Mucosa of descending colon (tissue), 3 donors: ENCODE data around the gene VRK1. TPM values are rescaled to one million over a fixed set of nuclear protein-coding genes. Genes with fewer than 3 reads are reported as not detected.

ENCODE experiments used
- ATAC-seq: fragments of 200-7000 bp; cut with Tn5 transposase; one replicate; pipeline ENCODE4 v1.9.1; 2020; ENCODE audit warnings: mild to moderate bottlenecking, moderate library complexity
- DNase-seq, 3 donors: peaks; one replicate each; pipeline ENCODE4 v3.0.0-alpha.2; 2020
- H3K36me3 ChIP-seq: fragments of 200-600 bp; one replicate; pipeline ENCODE4 v1.8.0; 2021; ENCODE audit warnings: low read depth, mild to moderate bottlenecking
- H3K4me1 ChIP-seq: fragments of 200-600 bp; one replicate; pipeline ENCODE4 v1.8.0; 2021; ENCODE audit warnings: low read depth, mild to moderate bottlenecking
- H3K4me3 ChIP-seq: fragments of 200-600 bp; one replicate; pipeline ENCODE4 v1.8.0; 2021; ENCODE audit warnings: mild to moderate bottlenecking
- H3K9me3 ChIP-seq: fragments of 200-600 bp; one replicate; pipeline ENCODE4 v1.8.0; 2021; ENCODE audit warnings: mild to moderate bottlenecking
- CTCF ChIP-seq: fragments of 200-600 bp; IDR thresholded peaks from one replicate; pipeline ENCODE4 v1.8.0; 2022; ENCODE audit warnings: antibody characterized with exemption, mild to moderate bottlenecking
- intact Hi-C, 2 donors: fragments of 100-400 bp; cut with DNase I in 1 of 2; cut with micrococcal nuclease in 1 of 2; formaldehyde crosslinking; loops; one replicate each; pipeline versions ENCODE4 v1.11.0 to v1.11.1; 2022; cut with DNase I, micrococcal nuclease
- total RNA-seq, 3 donors: library from RNA; stranded (reverse); fragmentation: NEBNext Ultra II Directional in 2 of 3; extraction: Animal tissue kit (Norgen Biotek cat#: 25700) in 2 of 3; gene quantifications; one replicate each; pipeline versions ENCODE4 v1.2.1 to v1.2.4, GENCODE V29; 2021 to 2023
- donor health status: DM: no; HTN: no; CAD: no; lungs with moderate emphysema.
- donor health status: DM: no; HTN: no; CAD: no.
- donor health status: DM: no; HTN: yes; CAD: no.

VRK1 gene
- total RNA-seq, 3 donors from 2014 or later = 15.3 to 19.8 (median 19.4) TPM

GRCh38 chr14:96861568-96862310, 64.6 kb downstream of the VRK1 start:
- TF ChIP-seq CTCF = no peak
- no peak for ATAC-seq
- intact Hi-C loops = no loop called here
- DNase-seq = no peak
- Histone ChIP-seq H3K36me3 (no peaks in the 10 kb centered on the region), H3K4me3 (no peak overlapping the region), H3K4me1 (no peaks in the 10 kb centered on the region), H3K9me3 (no peaks in the 10 kb centered on the region)

GRCh38 chr14:96863327-96863985, 66.3 kb downstream of the VRK1 start:
- TF ChIP-seq CTCF = no peak
- Histone ChIP-seq H3K4me3 (no peak overlapping the region), H3K36me3 (no peaks in the 10 kb centered on the region), H3K4me1 (no peaks in the 10 kb centered on the region), H3K9me3 (no peaks in the 10 kb centered on the region)
- ATAC-seq = no peak
- intact Hi-C loops = no loop called here
- DNase-seq = no peak

- Histone ChIP-seq H3K4me3 (no peak overlapping the region), H3K36me3 (no peaks in the 10 kb centered on the region), H3K9me3 (no peaks in the 10 kb centered on the region), H3K4me1 (no peaks in the 10 kb centered on the region)
- no peak for TF ChIP-seq CTCF
- intact Hi-C loops = no loop called here
- no peak for DNase-seq
- ATAC-seq = no peak
These were observed 66.8 kb downstream of the VRK1 start for GRCh38 chr14:96863986-96864330.

- Histone ChIP-seq H3K36me3 (no peaks in the 10 kb centered on the region), H3K4me3 (no peak overlapping the region), H3K4me1 (no peaks in the 10 kb centered on the region), H3K9me3 (no peaks in the 10 kb centered on the region)
- no peak for TF ChIP-seq CTCF
- DNase-seq (no peak), ATAC-seq (no peak)
- intact Hi-C loops = no loop called here
These were observed 70.5 kb downstream of the VRK1 start for GRCh38 chr14:96867634-96868033.

- Histone ChIP-seq H3K4me3 (no peak overlapping the region), H3K4me1 (no peaks in the 10 kb centered on the region), H3K36me3 (no peaks in the 10 kb centered on the region), H3K9me3 (no peaks in the 10 kb centered on the region)
- no peak for ATAC-seq
- no peak for TF ChIP-seq CTCF
- no peak for DNase-seq
- intact Hi-C loops = no loop called here
These were observed 76.9 kb downstream of the VRK1 start for GRCh38 chr14:96874127-96874526.
